ENCODE measurements around the gene EID2B.

The EID2B gene

GRCh38 chr19:39498798-39499642 lies 33.6 kb downstream of the EID2B start, which contains the start of gene DLL3:
Gene DLL3, plus strand, starts transcription at chr19:39498947. Its CDS starts 28 bp downstream, at chr19:39498975.
- no peak for DNase-seq (ENCODE audit: low spot score)

GRCh38 chr19:39497996-39498797 lies 34.5 kb downstream of the EID2B start:
- DNase-seq (ENCODE audit: low spot score), result peak; percentile 42

- DNase-seq (ENCODE audit: low spot score), result no peak
These were observed 35.0 kb downstream of the EID2B start for GRCh38 chr19:39497701-39497995.

- no peak for DNase-seq (ENCODE audit: low spot score)
These were observed 36.6 kb downstream of the EID2B start for GRCh38 chr19:39496063-39496462.

- no peak for DNase-seq (ENCODE audit: low spot score)
These were observed 38.0 kb downstream of the EID2B start for GRCh38 chr19:39494661-39495060.

- no peak for DNase-seq (ENCODE audit: low spot score)
These were observed 39.9 kb downstream of the EID2B start for GRCh38 chr19:39492788-39493187.

- no peak for DNase-seq (ENCODE audit: low spot score)
These were observed 40.4 kb downstream of the EID2B start for GRCh38 chr19:39492225-39492624.

GRCh38 chr19:39489756-39490155 lies 42.9 kb downstream of the EID2B start:
- no peak for DNase-seq (ENCODE audit: low spot score)

GRCh38 chr19:39483141-39483540 lies 49.5 kb downstream of the EID2B start:
- DNase-seq (ENCODE audit: low spot score), result no peak

GRCh38 chr19:39481676-39482075 lies 51.0 kb downstream of the EID2B start:
- DNase-seq (ENCODE audit: low spot score), result no peak

- DNase-seq (ENCODE audit: low spot score), result no peak
These were observed 51.5 kb downstream of the EID2B start for GRCh38 chr19:39481229-39481545.
